Measurements from ENCODE around the gene CLDN9. TPM values are rescaled to one million over a fixed set of nuclear protein-coding genes. Genes with fewer than 3 reads are reported as not detected.
A peak's percentile ranks its signal among the peaks of the same experiment; 100 is the strongest.

The CLDN9 gene
- total RNA-seq, 1 donor from 2014 or later = 0.48 TPM

DNA sequence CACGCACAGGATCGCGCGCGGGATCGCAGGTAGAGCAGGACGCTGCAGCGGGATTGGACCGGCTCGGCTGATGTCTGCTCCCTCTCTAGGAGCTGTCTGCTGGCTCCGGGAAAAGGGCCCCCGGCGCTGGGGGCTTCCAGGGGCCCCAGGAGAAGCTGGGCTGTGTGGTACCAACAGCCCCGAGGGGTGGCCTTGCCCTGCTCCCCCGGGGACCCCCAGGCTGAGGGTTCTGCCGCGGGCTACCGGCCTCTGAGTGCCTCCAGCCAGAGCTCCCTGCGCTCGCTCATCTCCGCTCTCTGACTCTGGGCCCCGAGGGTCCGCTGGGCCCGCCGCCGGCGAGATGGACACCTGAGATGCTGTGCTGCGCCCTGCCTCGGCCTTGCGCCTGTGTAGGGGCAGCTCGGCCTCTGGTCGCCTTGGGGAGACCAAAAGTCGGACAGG is 45.0 kb upstream of the CLDN9 start:
- peak overlapping the region; percentile 34 for H3K4me3 Mint-ChIP-seq (ENCODE audit: unreplicated experiment)
- H3K36me3 ChIP-seq (ENCODE audit: insufficient read depth, low read length) = no peaks in the 10 kb centered on the region
- H2AFZ ChIP-seq (ENCODE audit: low read depth, low read length) = no peak overlapping the region
- FAIRE-seq (no peak), DNase-seq (ENCODE audit: low read depth) (no peak)
- no peaks in the 10 kb centered on the region for H3K9me3 Mint-ChIP-seq (ENCODE audit: unreplicated experiment)
- no peak overlapping the region for H3K27ac Mint-ChIP-seq (ENCODE audit: unreplicated experiment)
- H3K9ac ChIP-seq (ENCODE audit: low read length) = no peak overlapping the region
- H3K9me3 ChIP-seq (ENCODE audit: insufficient read depth, low read depth, low read length) = no peaks in the 10 kb centered on the region
- H3K79me2 ChIP-seq (ENCODE audit: insufficient read depth, low read length) = no peaks in the 10 kb centered on the region
- peaks cover 21% of the 10 kb centered on the region for H4K20me1 ChIP-seq (ENCODE audit: insufficient read depth, low read length)
- H3K4me1 ChIP-seq (ENCODE audit: insufficient read depth, low read length) = peaks cover 17% of the 10 kb centered on the region
- H3K36me3 Mint-ChIP-seq (ENCODE audit: low read depth, unreplicated experiment) = peaks cover 6% of the 10 kb centered on the region
- H3K4me1 Mint-ChIP-seq (ENCODE audit: low read depth, unreplicated experiment) = no peaks in the 10 kb centered on the region
- H3K4me3 ChIP-seq (ENCODE audit: insufficient read depth, low read depth, low read length) = no peak overlapping the region
- no peak overlapping the region for H3K27ac ChIP-seq (ENCODE audit: low read depth, low read length)
- TF ChIP-seq EZH2 (IDR thresholded peaks at IDR 0.05; ENCODE audit: insufficient read depth, low read length) = no peak
- TF ChIP-seq, protein P1, sequence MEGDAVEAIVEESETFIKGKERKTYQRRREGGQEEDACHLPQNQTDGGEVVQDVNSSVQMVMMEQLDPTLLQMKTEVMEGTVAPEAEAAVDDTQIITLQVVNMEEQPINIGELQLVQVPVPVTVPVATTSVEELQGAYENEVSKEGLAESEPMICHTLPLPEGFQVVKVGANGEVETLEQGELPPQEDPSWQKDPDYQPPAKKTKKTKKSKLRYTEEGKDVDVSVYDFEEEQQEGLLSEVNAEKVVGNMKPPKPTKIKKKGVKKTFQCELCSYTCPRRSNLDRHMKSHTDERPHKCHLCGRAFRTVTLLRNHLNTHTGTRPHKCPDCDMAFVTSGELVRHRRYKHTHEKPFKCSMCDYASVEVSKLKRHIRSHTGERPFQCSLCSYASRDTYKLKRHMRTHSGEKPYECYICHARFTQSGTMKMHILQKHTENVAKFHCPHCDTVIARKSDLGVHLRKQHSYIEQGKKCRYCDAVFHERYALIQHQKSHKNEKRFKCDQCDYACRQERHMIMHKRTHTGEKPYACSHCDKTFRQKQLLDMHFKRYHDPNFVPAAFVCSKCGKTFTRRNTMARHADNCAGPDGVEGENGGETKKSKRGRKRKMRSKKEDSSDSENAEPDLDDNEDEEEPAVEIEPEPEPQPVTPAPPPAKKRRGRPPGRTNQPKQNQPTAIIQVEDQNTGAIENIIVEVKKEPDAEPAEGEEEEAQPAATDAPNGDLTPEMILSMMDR (IDR thresholded peaks at IDR 0.05; ENCODE audit: insufficient read depth, low read depth, low read length) = no peak
- peaks cover 38% of the 10 kb centered on the region for H3K27me3 ChIP-seq (ENCODE audit: insufficient read depth, low read length)
- H3K27me3 Mint-ChIP-seq (ENCODE audit: low read depth, unreplicated experiment) = peaks cover 14% of the 10 kb centered on the region
- no peak overlapping the region for H3K4me2 ChIP-seq (ENCODE audit: low read length)

- Histone ChIP-seq H3K27me3 (ENCODE audit: insufficient read depth, low read length) (peaks cover 35% of the 10 kb centered on the region), H3K4me3 (ENCODE audit: insufficient read depth, low read depth, low read length) (no peak overlapping the region), H3K79me2 (ENCODE audit: insufficient read depth, low read length) (no peaks in the 10 kb centered on the region), H4K20me1 (ENCODE audit: insufficient read depth, low read length) (peaks cover 26% of the 10 kb centered on the region), H3K36me3 (ENCODE audit: insufficient read depth, low read length) (no peaks in the 10 kb centered on the region), H3K9me3 (ENCODE audit: insufficient read depth, low read depth, low read length) (no peaks in the 10 kb centered on the region), H3K4me1 (ENCODE audit: insufficient read depth, low read length) (peaks cover 17% of the 10 kb centered on the region), H2AFZ (ENCODE audit: low read depth, low read length) (peak overlapping the region; percentile 88), H3K27ac (ENCODE audit: low read depth, low read length) (no peak overlapping the region), H3K4me2 (ENCODE audit: low read length) (peak overlapping the region; percentile 97), H3K9ac (ENCODE audit: low read length) (no peak overlapping the region)
- H3K9me3 Mint-ChIP-seq (ENCODE audit: unreplicated experiment) = no peaks in the 10 kb centered on the region
- TF ChIP-seq, protein P1 (IDR thresholded peaks at IDR 0.05; ENCODE audit: insufficient read depth, low read depth, low read length) = no peak
- no peak for TF ChIP-seq EZH2 (IDR thresholded peaks at IDR 0.05; ENCODE audit: insufficient read depth, low read length)
- peak overlapping the region; percentile 72 for H3K27ac Mint-ChIP-seq (ENCODE audit: unreplicated experiment)
- DNase-seq (ENCODE audit: low read depth) (no peak), FAIRE-seq (no peak)
- peak overlapping the region; percentile 77 for H3K4me3 Mint-ChIP-seq (ENCODE audit: unreplicated experiment)
- H3K4me1 Mint-ChIP-seq (ENCODE audit: low read depth, unreplicated experiment) = no peaks in the 10 kb centered on the region
- peaks cover 6% of the 10 kb centered on the region for H3K36me3 Mint-ChIP-seq (ENCODE audit: low read depth, unreplicated experiment)
- H3K27me3 Mint-ChIP-seq (ENCODE audit: low read depth, unreplicated experiment) = peaks cover 14% of the 10 kb centered on the region
Measured at GRCh38 chr16:2968368-2968737, 44.4 kb upstream of the CLDN9 start.

- H3K27ac Mint-ChIP-seq (ENCODE audit: unreplicated experiment) = peak within 1 kb of the TSS; percentile 72
Measured at GRCh38 chr16:2968738-2969544, 43.8 kb upstream of the CLDN9 start, which contains the start of gene PAQR4. PAQR4 (plus strand) TSS chr16:2969348; CDS start chr16:2969675, 327 bp downstream.

More at GRCh38 chr16:2968738-2969544, 43.8 kb upstream of the CLDN9 start, which contains the start of gene PAQR4:
- H3K4me3 Mint-ChIP-seq (ENCODE audit: unreplicated experiment) = peak within 1 kb of the TSS; percentile 77
- peaks cover 14% of the 10 kb centered on the region for H3K27me3 Mint-ChIP-seq (ENCODE audit: low read depth, unreplicated experiment)
- H3K9me3 Mint-ChIP-seq (ENCODE audit: unreplicated experiment) = no peaks in the 10 kb centered on the region
- H3K27ac ChIP-seq (ENCODE audit: low read depth, low read length) = no peak within 1 kb of the TSS
- peaks cover 28% of the 10 kb centered on the region for H4K20me1 ChIP-seq (ENCODE audit: insufficient read depth, low read length)
- TF ChIP-seq EZH2 (IDR thresholded peaks at IDR 0.05; ENCODE audit: insufficient read depth, low read length) = no peak
- TF ChIP-seq, protein P1 (IDR thresholded peaks at IDR 0.05; ENCODE audit: insufficient read depth, low read depth, low read length) = no peak
- H3K9me3 ChIP-seq (ENCODE audit: insufficient read depth, low read depth, low read length) = no peaks in the 10 kb centered on the region
- DNase-seq (ENCODE audit: low read depth) (peak; percentile 59), FAIRE-seq (no peak)
- no peaks in the 10 kb centered on the region for H3K36me3 ChIP-seq (ENCODE audit: insufficient read depth, low read length)
- peaks cover 13% of the 10 kb centered on the region for H3K4me1 ChIP-seq (ENCODE audit: insufficient read depth, low read length)
- no peaks in the 10 kb centered on the region for H3K79me2 ChIP-seq (ENCODE audit: insufficient read depth, low read length)
- H3K4me2 ChIP-seq (ENCODE audit: low read length) = peak within 1 kb of the TSS; percentile 97
- peaks cover 6% of the 10 kb centered on the region for H3K36me3 Mint-ChIP-seq (ENCODE audit: low read depth, unreplicated experiment)
- no peaks in the 10 kb centered on the region for H3K4me1 Mint-ChIP-seq (ENCODE audit: low read depth, unreplicated experiment)
- H3K27me3 ChIP-seq (ENCODE audit: insufficient read depth, low read length) = peaks cover 29% of the 10 kb centered on the region
- H3K4me3 ChIP-seq (ENCODE audit: insufficient read depth, low read depth, low read length) = peak within 1 kb of the TSS; percentile 71
- peak within 1 kb of the TSS; percentile 88 for H2AFZ ChIP-seq (ENCODE audit: low read depth, low read length)
- peak within 1 kb of the TSS; percentile 72 for H3K9ac ChIP-seq (ENCODE audit: low read length)

All from astrocyte (in vitro differentiated cells and primary cell).